HPDE6-E6E7 (cell line): ENCODE data around the gene TANGO2.

Source experiments
- DNase-seq: peaks from one replicate; pipeline ENCODE4 v3.0.0; 2011; ENCODE audit warnings: missing footprints; ENCODE audit errors: extremely low spot score

TANGO2 gene

DNA sequence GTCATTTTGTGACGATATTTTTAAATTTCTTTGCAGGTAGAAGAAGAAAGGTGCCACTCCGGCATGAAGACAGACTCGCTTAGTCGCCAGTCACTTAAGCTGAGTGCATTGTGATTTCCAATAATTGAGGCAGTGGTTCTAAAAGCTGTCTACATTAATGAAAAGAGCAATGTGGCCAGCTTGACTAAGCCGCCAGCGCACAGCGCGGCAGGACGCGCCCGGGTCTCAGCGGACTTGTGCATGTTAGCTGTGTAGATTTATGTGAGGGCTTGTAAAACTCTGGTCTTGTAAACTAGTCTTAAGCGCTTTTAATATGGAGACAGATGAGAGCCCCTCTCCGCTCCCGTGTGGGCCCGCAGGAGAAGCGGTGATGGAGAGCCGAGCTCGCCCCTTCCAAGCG, 64.7 kb downstream of the TANGO2 start:
- DNase-seq = no peak

- no peak for DNase-seq
These were observed 65.2 kb downstream of the TANGO2 start for GRCh38 chr22:20086101-20086599.

DNA sequence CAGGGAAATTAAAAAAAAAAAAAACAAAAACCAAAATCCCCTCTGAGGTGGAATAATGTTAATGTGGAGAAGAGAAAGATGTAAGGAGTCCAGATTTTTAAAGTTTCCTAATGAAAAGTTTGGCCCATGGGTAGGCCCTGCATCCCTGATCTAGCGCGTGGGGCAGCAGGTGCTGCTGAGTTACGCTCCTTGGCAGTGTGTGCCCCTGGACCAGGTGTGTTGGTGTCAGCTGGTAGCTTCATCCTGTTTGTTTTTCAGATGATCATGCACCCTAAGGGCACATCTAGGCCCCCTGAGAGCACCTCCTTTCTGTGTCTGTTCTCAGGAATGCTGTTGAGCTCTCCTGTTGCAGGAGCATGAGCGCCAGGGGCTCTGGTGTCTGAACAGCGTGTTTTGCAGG, 65.9 kb downstream of the TANGO2 start:
- DNase-seq = no peak

- DNase-seq = no peak
These were observed 66.7 kb downstream of the TANGO2 start for GRCh38 chr22:20087319-20088262.

- DNase-seq = no peak
These were observed 67.3 kb downstream of the TANGO2 start for GRCh38 chr22:20088263-20088648.

DNA sequence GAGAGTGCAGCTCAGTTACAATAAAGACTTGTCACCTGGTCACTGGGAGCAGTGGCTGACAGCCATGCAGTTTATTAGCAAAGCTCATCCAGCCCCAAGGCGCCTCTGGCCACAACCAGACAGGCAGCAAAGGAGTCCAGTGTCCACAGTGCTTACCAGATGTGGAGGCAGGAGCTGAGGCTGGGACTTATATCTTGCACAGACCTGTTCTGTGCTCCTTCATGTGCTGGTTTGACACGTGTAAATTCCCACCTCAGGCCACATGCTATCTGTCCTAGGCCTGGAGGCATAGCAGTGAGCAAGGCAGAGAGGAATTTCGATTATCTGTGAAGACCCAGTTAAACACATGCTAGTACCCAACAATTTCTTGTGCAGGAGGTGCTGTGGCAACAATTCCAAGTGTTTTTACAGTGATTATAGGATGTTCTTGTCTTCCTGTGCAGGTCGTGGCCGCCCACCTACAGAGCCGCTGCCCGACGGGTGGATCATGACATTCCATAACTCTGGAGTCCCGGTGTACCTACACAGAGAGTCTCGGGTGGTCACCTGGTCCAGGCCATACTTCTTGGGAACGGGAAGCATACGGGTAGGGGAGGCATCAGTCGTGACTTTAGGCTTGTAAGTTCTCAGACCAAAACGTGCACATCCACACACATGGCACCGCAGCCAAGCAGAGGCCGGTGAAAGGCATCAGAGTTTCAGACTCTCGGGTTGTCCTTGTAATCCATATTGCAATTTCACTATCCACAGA, 68.5 kb downstream of the TANGO2 start:
- DNase-seq = no peak

- no peak for DNase-seq
These were observed 69.2 kb downstream of the TANGO2 start for GRCh38 chr22:20089977-20090729.

DNA sequence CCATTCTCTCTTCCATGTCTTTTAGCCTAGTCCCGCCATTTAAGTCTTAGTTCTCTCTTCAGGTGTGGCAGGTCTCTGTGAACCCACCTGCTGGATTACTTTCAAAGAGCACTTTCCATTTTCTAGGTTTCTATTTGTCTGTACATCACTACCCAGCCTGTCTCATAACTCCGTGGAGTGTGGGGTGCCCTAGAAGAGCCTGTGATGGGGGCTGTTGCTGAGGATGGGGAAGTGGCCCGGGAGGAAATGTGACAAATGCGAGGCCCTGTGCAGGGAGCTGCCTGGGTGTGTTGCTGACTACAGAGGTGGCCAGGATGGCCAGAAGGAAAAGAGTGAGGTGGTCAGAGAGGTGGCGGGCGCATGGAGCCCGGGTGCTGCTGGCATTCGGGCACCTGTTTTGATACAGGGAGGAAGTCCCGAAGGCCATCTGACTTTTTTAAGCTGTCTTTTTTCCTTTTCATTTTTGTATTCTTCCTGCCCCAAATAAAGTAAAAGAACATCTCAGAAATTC, 69.9 kb downstream of the TANGO2 start:
- no peak for DNase-seq

DNA sequence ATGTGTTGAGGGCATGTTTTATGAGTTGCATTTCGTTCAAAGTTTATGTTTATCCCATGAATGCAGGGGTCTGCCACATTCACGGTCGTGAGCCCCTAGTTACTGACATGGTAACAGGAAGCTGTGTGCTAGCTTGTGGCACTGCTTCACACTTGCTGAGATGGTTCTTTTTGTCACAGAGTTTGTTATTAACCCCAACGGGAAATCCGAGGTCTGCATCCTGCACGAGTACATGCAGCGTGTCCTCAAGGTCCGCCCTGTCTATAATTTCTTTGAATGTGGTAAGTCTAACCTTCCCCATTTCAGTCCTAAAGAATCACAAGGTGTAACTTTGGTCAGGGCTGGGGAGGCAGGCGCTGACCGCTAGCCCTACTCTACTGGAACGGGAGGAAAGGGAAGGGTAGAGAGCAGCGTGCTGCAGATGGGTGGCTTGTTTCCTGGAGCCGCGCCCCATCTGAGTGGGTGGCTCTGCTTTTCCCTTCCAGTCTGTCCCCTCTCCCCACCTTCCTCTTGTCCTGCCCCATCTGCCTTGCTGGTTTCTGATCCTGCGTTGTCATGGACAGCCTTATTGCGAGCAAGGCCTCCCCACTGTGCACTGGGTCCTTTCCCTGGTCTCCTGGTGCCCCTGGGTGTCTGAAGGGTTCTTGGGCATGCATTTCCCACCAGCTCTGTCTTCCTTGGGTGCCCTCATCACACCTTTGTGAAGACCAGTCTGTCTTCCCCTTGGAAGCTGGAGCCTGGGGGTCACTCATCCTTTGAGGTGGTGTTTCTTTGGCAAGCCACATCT, 71.0 kb downstream of the TANGO2 start:
- DNase-seq = no peak

GRCh38 chr22:20092477-20092854, 71.6 kb downstream of the TANGO2 start:
- DNase-seq = no peak

- DNase-seq = no peak
These were observed 72.7 kb downstream of the TANGO2 start for GRCh38 chr22:20093418-20094196.

DNA sequence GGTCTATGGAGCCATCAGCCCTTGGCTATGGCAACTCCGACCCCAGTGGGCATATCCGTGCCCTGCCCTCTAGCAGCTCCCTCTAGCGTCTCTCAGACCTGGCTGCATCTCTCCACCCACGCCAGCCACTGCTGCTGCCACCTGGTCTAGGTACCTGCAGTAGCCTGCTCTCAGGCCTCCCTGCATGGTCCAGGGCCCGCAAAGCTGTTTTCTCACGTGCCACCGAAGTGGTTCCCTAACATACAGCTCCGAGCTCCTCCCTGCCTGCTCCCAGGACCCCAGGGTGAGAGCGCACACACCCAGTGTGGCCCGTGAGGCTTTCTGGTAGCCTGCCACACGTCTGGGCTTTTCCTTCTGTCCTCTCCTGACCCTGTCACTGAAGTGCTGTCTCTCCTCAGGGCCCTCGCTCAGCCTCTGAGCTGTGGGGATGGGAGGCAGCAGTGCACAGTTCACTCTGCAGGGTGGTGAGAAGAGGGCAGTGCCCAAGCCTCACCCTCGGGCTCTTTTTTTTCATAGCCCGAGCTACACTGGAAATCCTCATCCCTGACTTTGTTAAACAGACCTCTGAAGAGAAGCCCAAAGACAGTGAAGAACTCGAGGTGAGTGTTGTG, 73.4 kb downstream of the TANGO2 start:
- no peak for DNase-seq

- DNase-seq = no peak
These were observed 74.6 kb downstream of the TANGO2 start for GRCh38 chr22:20095521-20095920.

- no peak for DNase-seq
These were observed 75.9 kb downstream of the TANGO2 start for GRCh38 chr22:20096574-20097420.

DNA sequence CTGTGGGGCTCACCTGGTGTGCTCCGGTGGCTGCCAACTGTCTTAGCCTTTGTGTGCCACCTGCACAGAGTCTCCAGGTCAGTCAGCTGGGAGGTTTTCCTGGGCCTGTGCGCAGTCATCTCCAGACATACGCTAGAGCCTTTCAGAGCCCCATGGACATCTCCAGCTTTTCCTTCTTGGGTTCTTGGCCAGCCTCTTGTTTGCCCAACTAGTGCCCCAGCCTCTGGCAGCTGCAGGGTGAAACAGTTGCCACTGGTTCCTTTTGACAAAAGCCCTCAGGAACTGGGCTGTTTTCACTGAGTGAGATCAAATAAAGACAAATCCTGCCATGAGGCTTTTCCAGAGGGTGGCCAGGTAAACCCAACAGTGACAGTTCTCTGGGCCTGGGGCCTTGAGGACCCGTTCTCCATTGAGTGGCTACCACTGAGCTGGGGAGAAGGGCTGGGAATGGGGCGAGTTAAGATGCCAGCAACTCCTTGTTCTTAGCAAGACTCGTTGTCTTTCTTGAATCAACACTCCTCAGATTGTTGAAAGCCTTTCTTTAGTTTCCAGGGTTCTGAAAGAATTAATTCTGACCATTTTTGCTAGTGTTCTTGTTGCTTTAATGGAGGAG, 78.3 kb downstream of the TANGO2 start:
- no peak for DNase-seq

DNA sequence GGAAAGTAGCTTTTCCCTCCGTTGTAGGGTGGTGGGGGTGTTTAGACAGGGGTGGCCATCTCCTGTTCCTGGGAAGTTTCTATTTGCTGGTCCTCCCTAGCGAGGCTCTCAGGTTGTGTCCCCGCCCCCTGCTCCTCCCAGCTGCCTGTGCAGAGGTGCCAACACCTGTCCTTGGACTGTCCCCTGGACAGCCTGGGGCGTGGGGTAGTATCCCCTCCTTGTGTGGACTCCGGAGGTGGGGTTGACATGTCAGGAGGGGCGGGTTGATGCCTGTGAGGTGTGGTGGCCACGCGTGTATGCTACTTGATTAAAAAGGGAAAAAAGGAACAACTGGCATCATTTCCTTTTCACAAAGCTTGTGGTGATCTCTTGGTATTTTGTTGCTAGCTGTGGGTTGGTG, 80.7 kb downstream of the TANGO2 start:
- DNase-seq = no peak

GRCh38 chr22:20102203-20102780, 81.4 kb downstream of the TANGO2 start:
- no peak for DNase-seq
